ENCODE results near the gene INS.

- TF ChIP-seq CTCF (conservative IDR thresholded peaks at IDR 0.05; ENCODE audit: low read depth, low read length) (no peak), CEBPB (IDR thresholded peaks at IDR 0.05; ENCODE audit: low read depth, low read length) (no peak), MXI1 (IDR thresholded peaks at IDR 0.05; ENCODE audit: borderline replicate concordance, low read depth, low read length) (no peak), MAFK (IDR thresholded peaks at IDR 0.05; ENCODE audit: low read depth, low read length) (no peak), ELK1 (IDR thresholded peaks at IDR 0.05; ENCODE audit: borderline replicate concordance, low read depth, low read length) (no peak), SMC3 (IDR thresholded peaks at IDR 0.05; ENCODE audit: low read depth, low read length) (no peak), MAZ (IDR thresholded peaks at IDR 0.05; ENCODE audit: borderline replicate concordance, low read depth, low read length) (no peak), POLR2A (IDR thresholded peaks at IDR 0.05; ENCODE audit: low read depth, low read length) (no peak), RFX5 (IDR thresholded peaks at IDR 0.05; ENCODE audit: low read depth, low read length) (no peak), USF2 (IDR thresholded peaks at IDR 0.05; ENCODE audit: low read depth, low read length) (no peak), NFE2L2 (IDR thresholded peaks at IDR 0.05; ENCODE audit: low read depth, low read length) (no peak), RCOR1 (IDR thresholded peaks at IDR 0.05; ENCODE audit: insufficient replicate concordance, low read length) (no peak)
Measured at GRCh38 chr11:2148595-2148994, 12.4 kb downstream of the INS start.

All from IMR-90 (cell line).